ENCODE results near the gene TFDP2. TPM values are rescaled to one million over a fixed set of nuclear protein-coding genes. Genes with fewer than 3 reads are reported as not detected.
"Not testable (repeated sequence)": the region's sequence is repeated elsewhere in the genome, so short reads cannot be mapped to it uniquely, and the experiment has no call there.

The TFDP2 gene
- total RNA-seq, 1 donor from 2014 or later, result 28.6 TPM

GRCh38 chr3:142075656-142076055, 73.7 kb downstream of the TFDP2 start:
- DNase-seq (ENCODE audit: low spot score), result not testable (repeated sequence)

- DNase-seq (ENCODE audit: low spot score), result no peak
Measured at GRCh38 chr3:142072816-142073215, 76.5 kb downstream of the TFDP2 start.

GRCh38 chr3:142065932-142066331, 83.4 kb downstream of the TFDP2 start:
- DNase-seq (ENCODE audit: low spot score), result no peak

DNA sequence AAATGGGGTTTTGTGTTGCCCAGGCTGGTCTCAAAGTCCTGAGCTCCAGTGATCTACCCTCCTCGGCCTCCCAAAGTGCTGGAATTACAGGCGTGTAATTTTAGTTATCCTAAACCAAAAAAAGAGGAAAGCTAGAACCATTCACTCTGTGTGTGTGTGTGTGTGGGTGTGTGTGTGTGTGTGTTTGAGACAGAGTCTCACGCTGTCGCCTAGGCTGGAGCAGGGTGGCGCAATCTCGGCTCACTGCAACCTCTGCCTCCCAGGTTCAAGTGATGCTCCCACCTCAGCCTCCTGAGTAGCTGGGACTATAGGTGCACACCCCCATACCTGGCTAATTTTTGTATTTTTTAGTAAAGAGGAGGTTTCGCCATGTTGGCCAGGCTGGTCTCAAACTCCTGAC, 84.0 kb downstream of the TFDP2 start:
- no peak for DNase-seq (ENCODE audit: low spot score)

DNA sequence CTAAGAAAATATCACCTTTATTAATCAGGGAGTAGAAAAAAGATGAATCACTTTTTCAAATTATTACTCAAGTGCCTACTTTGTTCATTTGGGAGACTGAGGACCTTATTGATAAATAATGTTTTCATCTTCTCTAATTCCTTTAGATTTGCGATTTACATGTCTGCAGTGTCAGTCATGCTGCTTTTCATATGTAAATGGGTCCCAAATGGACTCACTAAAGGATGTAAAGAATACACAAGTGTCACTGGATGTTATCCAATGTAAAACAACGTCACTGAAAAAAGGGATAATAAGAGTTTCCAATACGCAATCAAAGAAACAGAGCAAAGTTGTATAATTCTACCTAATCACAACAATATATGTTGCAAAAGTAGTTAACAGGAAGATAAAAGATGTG, 84.9 kb downstream of the TFDP2 start:
- DNase-seq (ENCODE audit: low spot score), result no peak

GRCh38 chr3:142057331-142057725, 92.0 kb downstream of the TFDP2 start:
- no peak for DNase-seq (ENCODE audit: low spot score)

- no peak for DNase-seq (ENCODE audit: low spot score)
Measured at GRCh38 chr3:142056656-142057330, 92.6 kb downstream of the TFDP2 start.

DNA sequence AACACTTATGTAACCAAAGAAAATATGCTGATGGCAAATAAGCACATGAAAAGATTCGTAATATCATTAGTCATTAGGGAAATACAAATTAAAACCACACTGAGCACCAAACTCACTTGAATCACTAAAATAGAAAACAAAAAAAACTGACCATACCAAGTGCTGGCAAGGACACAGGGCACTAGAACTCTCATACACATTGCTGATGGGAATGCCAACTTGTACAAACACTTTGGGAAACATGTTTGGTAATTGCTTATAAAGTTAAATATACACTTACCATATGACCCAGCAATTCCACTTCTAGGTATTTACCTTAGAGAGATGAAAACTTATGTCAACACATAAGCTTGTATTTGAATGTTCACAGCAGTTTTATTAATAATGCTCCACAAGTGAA, 95.5 kb downstream of the TFDP2 start:
- DNase-seq (ENCODE audit: low spot score), result no peak

DNA sequence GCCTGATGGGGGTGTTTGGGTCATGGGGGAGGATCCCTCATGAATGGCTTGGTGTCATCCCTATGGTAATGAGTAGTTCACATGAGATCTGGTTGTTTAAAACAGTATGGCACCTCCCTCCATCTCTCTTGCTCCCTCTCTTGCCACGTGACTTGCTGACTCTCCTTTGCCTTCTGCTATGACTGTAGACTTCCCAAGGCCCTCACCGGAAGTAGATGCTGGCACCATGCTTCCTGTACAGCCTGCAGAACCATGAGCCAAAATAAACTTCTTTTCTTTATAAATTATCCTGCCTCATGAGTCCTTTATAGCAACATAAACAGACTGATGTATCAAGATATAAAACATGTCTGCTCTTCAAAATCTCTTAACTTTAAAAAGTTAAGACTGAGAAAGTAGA, 96.1 kb downstream of the TFDP2 start:
- peak; percentile 7 for DNase-seq (ENCODE audit: low spot score)

- no peak for DNase-seq (ENCODE audit: low spot score)
Measured at GRCh38 chr3:142051351-142051750, 98.0 kb downstream of the TFDP2 start.

- DNase-seq (ENCODE audit: low spot score), result no peak
Measured at GRCh38 chr3:142047021-142047369, 102.3 kb downstream of the TFDP2 start.

DNA sequence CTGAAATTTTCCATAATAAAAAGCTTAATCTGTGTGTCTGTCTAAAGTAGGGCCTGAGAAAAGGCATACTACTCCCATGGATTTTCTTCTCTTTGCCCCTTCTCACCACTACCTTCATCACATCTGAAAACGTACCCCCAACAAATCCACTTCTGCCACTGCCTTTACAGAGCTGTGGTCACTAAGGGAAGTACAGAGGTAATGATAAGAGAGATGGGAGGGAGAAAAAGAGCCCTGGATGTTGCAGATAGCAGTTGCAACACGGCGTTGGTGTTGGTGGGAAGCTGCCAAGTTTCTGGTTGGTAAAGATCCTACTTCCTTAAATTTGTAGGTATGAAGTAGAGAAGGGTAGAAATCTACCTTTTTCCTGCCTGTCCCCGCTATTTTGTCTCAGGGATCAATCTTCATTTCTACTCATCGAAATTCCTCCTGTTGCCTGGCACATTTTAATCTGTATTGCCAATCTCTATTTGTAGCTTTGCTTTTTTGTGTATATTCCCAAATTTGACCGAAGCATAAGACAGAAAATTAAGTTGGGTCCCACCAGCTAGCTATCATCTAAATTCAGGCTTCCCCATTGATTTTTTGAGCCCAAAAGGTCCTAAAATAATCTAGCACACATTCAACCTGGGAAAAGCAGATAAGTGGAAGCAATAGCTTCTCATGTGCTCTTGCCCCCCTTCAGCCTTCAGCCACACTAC, 102.9 kb downstream of the TFDP2 start:
- DNase-seq (ENCODE audit: low spot score), result no peak

- DNase-seq (ENCODE audit: low spot score), result no peak
Measured at GRCh38 chr3:142040941-142041491, 108.3 kb downstream of the TFDP2 start.

- no peak for DNase-seq (ENCODE audit: low spot score)
Measured at GRCh38 chr3:142035308-142035922, 113.9 kb downstream of the TFDP2 start.

- DNase-seq (ENCODE audit: low spot score), result no peak
Measured at GRCh38 chr3:142033292-142033691, 116.1 kb downstream of the TFDP2 start.

DNA sequence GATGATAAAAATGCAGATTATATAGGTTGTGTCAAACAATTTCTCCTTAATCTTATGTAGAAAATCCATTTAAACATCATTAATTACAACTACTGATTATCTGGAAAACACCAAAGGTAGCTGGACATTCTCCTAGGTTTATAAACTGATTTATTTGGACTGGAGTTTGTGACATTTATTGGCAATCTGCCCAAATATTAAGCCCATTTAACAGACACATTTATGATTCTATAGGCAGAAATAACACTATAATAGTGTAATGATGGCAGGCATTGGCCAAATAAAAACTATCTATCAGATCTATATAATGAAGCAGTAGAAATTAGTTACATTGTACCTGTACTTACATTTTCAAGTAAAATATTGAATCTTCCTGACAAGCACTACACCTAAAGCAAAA, 117.8 kb downstream of the TFDP2 start:
- DNase-seq (ENCODE audit: low spot score), result no peak

DNA sequence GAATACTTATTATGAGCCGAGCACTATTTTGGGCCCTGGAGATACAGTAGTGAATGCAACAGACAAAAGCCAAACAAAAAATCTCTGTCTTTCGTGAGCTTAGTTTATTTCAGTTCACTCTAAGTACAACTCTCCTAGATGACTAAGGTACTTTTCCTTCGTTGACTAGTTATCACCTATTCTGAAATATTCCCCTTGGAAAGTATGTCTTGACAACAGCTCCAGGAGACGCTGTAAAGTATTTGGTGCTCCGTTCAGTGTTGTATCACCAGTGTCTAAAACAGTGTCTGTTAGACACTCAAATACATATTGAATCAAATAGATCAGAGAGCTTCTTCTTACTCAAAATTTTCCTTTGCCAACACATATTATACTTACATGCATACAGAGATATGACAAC, 119.6 kb downstream of the TFDP2 start:
- DNase-seq (ENCODE audit: low spot score), result no peak

DNA sequence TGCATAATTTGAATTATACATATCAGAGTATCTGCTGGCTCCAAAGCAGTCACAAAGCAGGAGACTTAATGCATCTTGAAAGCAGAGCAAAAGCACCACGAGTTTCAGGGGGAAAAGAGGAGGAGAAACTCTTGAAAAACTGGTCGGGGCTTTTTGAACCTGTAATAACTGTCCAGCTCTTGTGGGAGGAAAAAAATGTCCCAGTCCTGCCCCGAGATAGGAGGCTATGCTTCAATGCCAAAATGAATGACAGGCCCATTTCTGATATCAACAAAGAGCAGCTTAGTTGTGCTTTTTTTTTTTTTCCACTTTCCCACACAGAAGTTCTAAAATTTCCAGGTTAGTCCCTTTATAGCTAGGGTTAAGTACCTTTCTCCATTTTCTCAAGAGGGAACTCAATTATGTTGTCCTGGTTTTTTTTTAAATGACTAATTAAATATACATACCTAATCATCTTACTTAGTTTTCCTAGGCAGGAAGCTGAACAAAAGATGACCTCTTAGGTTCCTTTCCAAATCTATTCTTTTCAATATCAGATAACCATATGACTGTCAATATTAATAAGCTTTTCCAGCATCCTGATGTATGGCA, 120.2 kb downstream of the TFDP2 start:
- DNase-seq (ENCODE audit: low spot score), result no peak

DNA sequence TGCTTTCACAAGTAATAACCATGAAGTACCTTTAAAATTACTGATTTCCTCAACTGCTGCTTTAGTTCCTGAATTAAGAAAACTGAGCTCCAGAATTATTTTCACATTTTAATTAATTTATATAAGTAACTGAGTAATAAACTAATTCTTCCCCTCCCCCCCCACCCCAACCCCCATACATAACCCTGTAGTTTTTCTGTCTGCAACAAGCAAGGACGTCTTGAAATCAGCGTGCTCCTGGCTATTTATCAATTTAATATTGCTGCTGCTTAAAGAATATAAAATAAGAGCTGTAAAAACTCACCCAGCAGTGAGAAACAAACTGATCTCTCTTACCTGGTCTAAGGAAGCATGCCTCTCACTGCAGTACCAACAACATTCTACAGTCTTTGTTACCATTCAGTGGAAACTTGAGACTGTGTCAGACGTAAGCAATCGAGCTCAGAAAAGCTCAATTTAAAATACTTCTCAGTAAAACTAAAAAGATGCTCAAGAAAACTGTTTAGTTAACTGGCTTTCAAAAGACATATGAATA, 121.0 kb downstream of the TFDP2 start:
- DNase-seq (ENCODE audit: low spot score), result peak; percentile 82

DNA sequence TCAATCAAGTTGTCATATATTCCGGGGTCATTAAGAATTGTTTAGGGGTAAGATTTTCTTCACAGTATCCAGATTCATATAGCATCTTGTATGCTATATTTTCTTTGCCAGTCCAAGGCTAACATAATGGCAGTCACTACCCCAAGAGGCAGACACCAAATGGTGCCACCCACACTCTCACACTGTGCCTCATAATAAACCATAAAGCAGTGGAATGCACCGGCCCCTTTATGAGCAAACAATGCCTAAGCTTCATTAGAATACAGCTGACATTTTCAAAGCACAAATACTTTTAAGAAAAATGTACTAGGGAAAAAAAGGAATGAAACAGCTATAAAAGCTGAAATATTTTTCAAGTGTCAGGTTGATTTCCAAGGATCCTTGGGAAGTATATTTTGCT, 121.6 kb downstream of the TFDP2 start:
- DNase-seq (ENCODE audit: low spot score), result peak; percentile 37

- DNase-seq (ENCODE audit: low spot score), result peak; percentile 10
Measured at GRCh38 chr3:142027300-142027699, 122.0 kb downstream of the TFDP2 start.

DNA sequence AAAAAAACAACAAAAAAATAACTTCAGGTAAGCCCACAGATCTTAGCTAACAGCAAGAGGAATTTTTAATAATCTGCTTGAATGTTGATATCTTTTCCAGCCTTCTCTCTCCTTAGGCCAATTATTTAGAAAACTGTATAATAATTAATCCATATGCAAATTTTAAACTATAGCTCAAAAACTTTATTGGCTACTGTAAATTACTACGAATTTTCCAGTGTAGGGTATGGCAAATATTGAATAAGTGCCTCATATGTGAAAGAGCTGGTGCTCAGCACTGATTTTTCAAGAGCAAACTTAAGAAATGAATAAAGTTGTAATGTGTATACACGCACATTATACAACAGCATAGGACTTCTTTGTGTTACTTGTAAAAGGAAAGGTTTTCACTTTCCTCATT, 123.0 kb downstream of the TFDP2 start:
- no peak for DNase-seq (ENCODE audit: low spot score)
